MG63 (cell line): ENCODE results near the gene CDCA8. TPM values are rescaled to one million over a fixed set of nuclear protein-coding genes. Genes with fewer than 3 reads are reported as not detected.

Experiments used
- DNase-seq: peaks from one replicate; pipeline ENCODE4 v3.0.0-alpha.2; 2020
- H3K27me3 ChIP-seq: fragments of 250-450 bp; sonication (Bioruptor Pico); 2 replicates; pipeline ENCODE4 v1.5.1; 2020; ENCODE audit warnings: mild to moderate bottlenecking, moderate library complexity
- H3K36me3 ChIP-seq: fragments of 250-450 bp; sonication (Bioruptor Pico); 2 replicates; pipeline ENCODE4 v1.5.1; 2020; ENCODE audit warnings: mild to moderate bottlenecking, moderate library complexity
- H3K4me3 ChIP-seq: fragments of 250-450 bp; sonication (Bioruptor Pico); 2 replicates; pipeline ENCODE4 v1.5.1; 2020; ENCODE audit warnings: mild to moderate bottlenecking, moderate library complexity
- H3K9me3 ChIP-seq: fragments of 250-450 bp; sonication (Bioruptor Pico); 2 replicates; pipeline ENCODE4 v1.5.1; 2020; ENCODE audit warnings: mild to moderate bottlenecking, moderate library complexity
- total RNA-seq: library from RNA; depleted of rRNA; stranded (reverse); fragments of >200 nt; shearing (Covaris generic); gene quantifications from 2 replicates; pipeline ENCODE4 v1.2.3, GENCODE V29; 2014; ENCODE audit warnings: low replicate concordance

CDCA8 gene
- total RNA-seq, 1 experiment from 2014 or later = 14.2 TPM

GRCh38 chr1:37692834-37693175, 489 bp downstream of the CDCA8 start:
- Histone ChIP-seq H3K27me3 (no peaks in the 10 kb centered on the region), H3K4me3 (peak overlapping the region; percentile 85), H3K9me3 (no peaks in the 10 kb centered on the region), H3K36me3 (peaks cover 57% of the 10 kb centered on the region)
- peak; percentile 21 for DNase-seq

GRCh38 chr1:37697090-37697489, 4.8 kb downstream of the CDCA8 start:
- no peaks in the 10 kb centered on the region for H3K9me3 ChIP-seq
- no peak for DNase-seq
- peaks cover 78% of the 10 kb centered on the region for H3K36me3 ChIP-seq

DNA sequence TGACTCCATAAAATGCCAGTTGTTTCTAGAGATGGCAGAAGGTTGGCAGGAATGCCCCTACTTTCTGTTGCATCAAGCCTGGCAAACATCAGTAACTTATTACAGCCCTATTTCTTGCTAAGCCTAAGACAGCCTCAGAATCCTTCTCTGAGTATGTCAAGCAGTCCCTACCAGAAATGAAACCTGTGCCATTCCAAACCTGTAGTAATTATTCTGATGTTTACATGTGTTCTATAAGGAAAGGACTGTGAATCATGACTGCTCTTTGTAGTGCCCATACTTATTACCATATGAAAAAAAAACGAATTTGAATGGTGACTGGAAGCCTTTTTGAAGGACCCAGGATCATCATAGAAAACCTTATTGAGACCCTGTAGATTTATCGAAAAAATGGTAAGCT, 5.4 kb downstream of the CDCA8 start:
- H3K36me3 ChIP-seq = peaks cover 82% of the 10 kb centered on the region
- H3K4me3 ChIP-seq = no peak overlapping the region
- DNase-seq = no peak

More at GRCh38 chr1:37697090-37697489, 4.8 kb downstream of the CDCA8 start:
- Histone ChIP-seq H3K4me3 (no peak overlapping the region), H3K27me3 (no peaks in the 10 kb centered on the region)

GRCh38 chr1:37699147-37699546, 6.8 kb downstream of the CDCA8 start:
- Histone ChIP-seq H3K4me3 (no peak overlapping the region), H3K36me3 (peaks cover 85% of the 10 kb centered on the region)
- no peak for DNase-seq

More for the DNA sequence above, 5.4 kb downstream of the CDCA8 start:
- Histone ChIP-seq H3K27me3 (no peaks in the 10 kb centered on the region), H3K9me3 (no peaks in the 10 kb centered on the region)

DNA sequence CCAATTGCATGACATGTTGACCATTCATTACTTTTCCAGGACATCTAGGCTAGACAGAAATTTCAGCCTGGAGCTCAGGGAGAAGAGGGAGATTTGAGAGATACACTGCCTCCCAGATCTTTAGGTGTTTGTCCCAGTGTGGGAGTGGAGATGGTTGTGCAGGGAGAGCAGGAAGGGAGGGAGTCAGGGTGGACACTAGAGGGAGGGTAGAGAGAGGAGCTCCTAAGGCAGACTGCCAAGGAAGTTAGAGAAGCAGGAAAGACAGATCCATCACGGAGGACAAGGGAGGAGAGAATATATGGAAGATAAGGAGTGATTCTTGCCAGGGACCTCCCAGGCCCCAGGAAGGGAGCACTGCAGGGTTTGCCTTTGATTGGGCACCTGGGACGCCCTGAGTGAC, 8.7 kb downstream of the CDCA8 start:
- no peak overlapping the region for H3K4me3 ChIP-seq
- DNase-seq = no peak
- H3K36me3 ChIP-seq = peaks cover 82% of the 10 kb centered on the region
- H3K9me3 ChIP-seq = no peaks in the 10 kb centered on the region
- H3K27me3 ChIP-seq = no peaks in the 10 kb centered on the region

More at GRCh38 chr1:37699147-37699546, 6.8 kb downstream of the CDCA8 start:
- no peaks in the 10 kb centered on the region for H3K9me3 ChIP-seq
- H3K27me3 ChIP-seq = no peaks in the 10 kb centered on the region

GRCh38 chr1:37703061-37703460, 10.7 kb downstream of the CDCA8 start:
- no peaks in the 10 kb centered on the region for H3K27me3 ChIP-seq
- DNase-seq = no peak
- H3K9me3 ChIP-seq = no peaks in the 10 kb centered on the region
- H3K36me3 ChIP-seq = peaks cover 83% of the 10 kb centered on the region
- H3K4me3 ChIP-seq = no peak overlapping the region

DNA sequence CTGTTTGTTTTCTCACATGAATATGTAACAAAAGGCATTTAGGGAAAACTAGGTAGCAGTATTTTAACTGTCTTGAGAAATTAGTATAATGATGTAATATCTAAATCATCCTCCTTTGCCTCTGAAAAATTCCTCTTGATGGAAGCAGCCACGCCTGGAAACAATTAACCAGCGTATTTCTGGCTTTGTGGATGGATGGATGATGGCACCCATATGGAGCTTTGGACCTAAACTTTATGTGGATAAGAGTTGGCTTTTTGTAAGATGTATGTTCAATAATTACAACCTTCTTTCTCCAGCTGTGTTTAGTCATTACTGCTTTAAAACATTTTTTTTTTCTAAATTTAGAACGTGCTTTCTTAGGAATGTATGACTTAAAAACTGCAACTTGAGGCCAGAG, 12.7 kb downstream of the CDCA8 start:
- Histone ChIP-seq H3K36me3 (peaks cover 87% of the 10 kb centered on the region), H3K9me3 (no peaks in the 10 kb centered on the region), H3K27me3 (no peaks in the 10 kb centered on the region), H3K4me3 (no peak overlapping the region)
- DNase-seq = no peak

DNA sequence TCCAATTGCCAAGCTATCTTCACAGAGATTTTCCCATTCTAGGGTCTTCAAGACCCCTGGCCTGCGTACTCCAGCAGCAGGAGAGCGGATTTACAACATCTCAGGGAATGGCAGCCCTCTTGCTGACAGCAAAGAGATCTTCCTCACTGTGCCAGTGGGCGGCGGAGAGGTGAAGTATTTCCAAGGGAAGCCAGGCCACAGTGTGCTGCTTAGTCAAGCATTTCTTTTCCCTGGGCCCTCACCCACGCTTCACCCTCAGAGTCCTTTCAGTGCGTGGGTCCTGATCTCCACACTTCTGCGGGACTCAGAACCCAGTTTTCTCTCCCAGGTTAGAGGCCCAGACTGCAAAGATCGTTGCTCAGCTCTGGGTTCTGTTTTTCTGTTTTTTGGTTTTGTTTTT, 13.1 kb downstream of the CDCA8 start:
- Histone ChIP-seq H3K36me3 (peaks cover 87% of the 10 kb centered on the region), H3K27me3 (no peaks in the 10 kb centered on the region), H3K4me3 (no peak overlapping the region), H3K9me3 (no peaks in the 10 kb centered on the region)
- DNase-seq = no peak

- no peak for DNase-seq
- H3K9me3 ChIP-seq = no peaks in the 10 kb centered on the region
- H3K27me3 ChIP-seq = no peaks in the 10 kb centered on the region
- no peak overlapping the region for H3K4me3 ChIP-seq
- peaks cover 64% of the 10 kb centered on the region for H3K36me3 ChIP-seq
Observed at GRCh38 chr1:37708471-37708870, 16.2 kb downstream of the CDCA8 start.

- Histone ChIP-seq H3K27me3 (no peaks in the 10 kb centered on the region), H3K4me3 (no peak overlapping the region), H3K36me3 (peaks cover 13% of the 10 kb centered on the region), H3K9me3 (no peaks in the 10 kb centered on the region)
- DNase-seq = no peak
Observed at GRCh38 chr1:37714226-37714625, 21.9 kb downstream of the CDCA8 start.

- no peak for DNase-seq
- Histone ChIP-seq H3K9me3 (no peaks in the 10 kb centered on the region), H3K36me3 (peaks cover 8% of the 10 kb centered on the region; the same call in 1 of the 2 replicates), H3K27me3 (no peaks in the 10 kb centered on the region), H3K4me3 (no peak overlapping the region)
Observed at GRCh38 chr1:37714689-37715088, 22.4 kb downstream of the CDCA8 start.

- Histone ChIP-seq H3K36me3 (no peaks in the 10 kb centered on the region), H3K27me3 (no peaks in the 10 kb centered on the region), H3K4me3 (no peak overlapping the region), H3K9me3 (no peaks in the 10 kb centered on the region)
- no peak for DNase-seq
Observed at GRCh38 chr1:37716321-37716720, 24.0 kb downstream of the CDCA8 start.

GRCh38 chr1:37717631-37718030, 25.3 kb downstream of the CDCA8 start:
- no peak for DNase-seq
- no peaks in the 10 kb centered on the region for H3K9me3 ChIP-seq

DNA sequence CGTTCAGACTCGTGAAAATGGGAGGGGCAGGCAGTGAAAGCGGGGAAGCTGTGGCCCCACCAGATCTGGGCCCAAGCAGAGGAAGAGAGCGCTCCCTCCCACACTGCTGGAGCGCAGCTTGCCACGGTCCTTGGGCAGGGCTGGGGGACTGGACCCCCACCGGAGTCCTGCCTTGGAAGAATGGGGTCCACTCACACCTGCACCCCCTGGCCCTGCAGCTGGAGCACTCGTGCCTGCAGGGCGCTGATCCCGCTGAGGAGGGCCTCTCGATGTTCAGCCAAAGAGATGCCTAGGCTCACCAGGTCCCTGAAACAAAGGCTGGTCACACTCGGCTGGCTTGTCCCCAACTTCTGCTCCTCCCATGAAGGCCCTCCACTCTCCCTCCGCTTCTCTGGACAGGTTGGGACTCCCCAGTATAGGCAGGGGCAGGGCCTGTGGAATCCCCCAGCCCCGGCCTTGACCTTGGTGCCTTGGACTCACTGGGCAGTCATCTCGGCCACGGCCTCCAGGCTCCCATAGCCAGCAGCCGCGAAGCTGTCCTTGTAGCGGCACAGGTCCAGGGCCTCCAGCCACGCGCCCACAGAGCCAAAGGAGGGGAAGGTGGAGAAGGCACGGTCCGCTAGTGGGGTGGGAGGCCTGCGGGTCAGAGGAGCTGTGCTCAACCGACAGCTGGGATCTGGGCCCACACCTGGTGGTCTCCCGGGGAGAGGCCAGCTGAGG, 26.0 kb downstream of the CDCA8 start:
- no peak overlapping the region for H3K4me3 ChIP-seq
- DNase-seq = no peak
- no peaks in the 10 kb centered on the region for H3K9me3 ChIP-seq
- H3K36me3 ChIP-seq = no peaks in the 10 kb centered on the region
- no peaks in the 10 kb centered on the region for H3K27me3 ChIP-seq

More at GRCh38 chr1:37717631-37718030, 25.3 kb downstream of the CDCA8 start:
- Histone ChIP-seq H3K4me3 (no peak overlapping the region), H3K36me3 (no peaks in the 10 kb centered on the region), H3K27me3 (no peaks in the 10 kb centered on the region)

- no peaks in the 10 kb centered on the region for H3K9me3 ChIP-seq
- no peak overlapping the region for H3K4me3 ChIP-seq
- no peaks in the 10 kb centered on the region for H3K36me3 ChIP-seq
- no peaks in the 10 kb centered on the region for H3K27me3 ChIP-seq
- DNase-seq = no peak
Observed at GRCh38 chr1:37718901-37719571, 26.7 kb downstream of the CDCA8 start.

- Histone ChIP-seq H3K4me3 (no peak overlapping the region), H3K36me3 (no peaks in the 10 kb centered on the region), H3K27me3 (no peaks in the 10 kb centered on the region), H3K9me3 (no peaks in the 10 kb centered on the region)
- no peak for DNase-seq
Observed at GRCh38 chr1:37719572-37720195, 27.4 kb downstream of the CDCA8 start.

GRCh38 chr1:37720231-37721130, 28.2 kb downstream of the CDCA8 start:
- no peaks in the 10 kb centered on the region for H3K36me3 ChIP-seq
- DNase-seq = no peak
- H3K4me3 ChIP-seq = no peak overlapping the region
- H3K27me3 ChIP-seq = no peaks in the 10 kb centered on the region
- no peaks in the 10 kb centered on the region for H3K9me3 ChIP-seq
